AG08396 (cell line): ENCODE data around the gene UBXN1.
"Not testable (repeated sequence)": the region's sequence is repeated elsewhere in the genome, so short reads cannot be mapped to it uniquely, and the experiment has no call there.

Experiments
- DNase-seq: peaks from one replicate; pipeline ENCODE4 v3.0.0; 2012; ENCODE audit warnings: low spot score, mixed read lengths

The UBXN1 gene

GRCh38 chr11:62671608-62672389, 7.1 kb downstream of the UBXN1 start, which contains the start of the genes LBHD1 and UQCC3:
Gene LBHD1 (minus strand): TSS chr11:62672267. CDS start chr11:62670031, 2,236 bp downstream.
Gene UQCC3 (plus strand): TSS chr11:62671673. CDS start chr11:62671746, 73 bp downstream.
- DNase-seq = peak; percentile 77

GRCh38 chr11:62671236-62671607, 7.7 kb downstream of the UBXN1 start:
- no peak for DNase-seq

GRCh38 chr11:62669420-62670161, 9.3 kb downstream of the UBXN1 start:
- no peak for DNase-seq

- DNase-seq = no peak
Measured at GRCh38 chr11:62667460-62667859, 11.4 kb downstream of the UBXN1 start.

- DNase-seq = no peak
Measured at GRCh38 chr11:62666259-62666926, 12.5 kb downstream of the UBXN1 start.

GRCh38 chr11:62665599-62666258, 13.1 kb downstream of the UBXN1 start:
- peak; percentile 60 for DNase-seq

GRCh38 chr11:62665075-62665598, 13.7 kb downstream of the UBXN1 start, which contains the start of the genes C11orf98 and CSKMT:
Gene C11orf98 (minus strand): TSS chr11:62665210. CDS start chr11:62665169, 41 bp downstream.
Gene CSKMT (plus strand): TSS chr11:62665312. CDS start chr11:62665880, 568 bp downstream.
- peak; percentile 97 for DNase-seq

- no peak for DNase-seq
Measured at GRCh38 chr11:62664405-62665074, 14.3 kb downstream of the UBXN1 start.

GRCh38 chr11:62656796-62657429, 22.0 kb downstream of the UBXN1 start:
- DNase-seq = no peak

GRCh38 chr11:62654297-62654696, 24.6 kb downstream of the UBXN1 start:
- DNase-seq = no peak

GRCh38 chr11:62652161-62653006, 26.5 kb downstream of the UBXN1 start:
- no peak for DNase-seq

GRCh38 chr11:62650283-62650682, 28.6 kb downstream of the UBXN1 start:
- DNase-seq = not testable (repeated sequence)

- DNase-seq = no peak
Measured at GRCh38 chr11:62649486-62649885, 29.4 kb downstream of the UBXN1 start.

- no peak for DNase-seq
Measured at GRCh38 chr11:62648967-62649364, 29.9 kb downstream of the UBXN1 start.

- no peak for DNase-seq
Measured at GRCh38 chr11:62648185-62648966, 30.5 kb downstream of the UBXN1 start.

- no peak for DNase-seq
Measured at GRCh38 chr11:62647609-62648005, 31.3 kb downstream of the UBXN1 start.

- no peak for DNase-seq
Measured at GRCh38 chr11:62646825-62647608, 31.9 kb downstream of the UBXN1 start.
